K562 (cell line): ENCODE results near the gene SDCCAG8. TPM values are rescaled to one million over a fixed set of nuclear protein-coding genes. Genes with fewer than 3 reads are reported as not detected.

ENCODE experiments used
- ATAC-seq: fragments of 200-7000 bp; cut with Tn5 transposase; 3 replicates; pipeline ENCODE4 v1.9.1; 2020; ENCODE audit warnings: moderate library complexity
- BruUV-seq: library from RNA; stranded (reverse); fragments of 400-500 nt; replicated peaks from 2 replicates; lab custom pipeline; 2021; lab: Mats Ljungman, UMichigan
- CTCF ChIA-PET: fragments of 300-600 bp; formaldehyde crosslinking; extraction: SDS; loops from one replicate; lab custom pipeline; 2021; ENCODE audit warnings: low intra/inter-chr PET ratio; lab: Yijun Ruan, JAX
- POLR2A ChIA-PET: fragments of 300-600, 350-650 bp; sonication (Branson Sonifier 250); formaldehyde crosslinking; extraction: SDS; loops from one replicate; lab custom pipeline; 2021; ENCODE audit warnings: antibody characterized with exemption, inconsistent platforms; lab: Yijun Ruan, JAX
- DNase-seq, 4 experiments: peaks; one replicate each; pipeline versions ENCODE4 v3.0.0 to v3.0.0-alpha.2; 2011 to 2018; ENCODE audit warnings: low spot score in 3 of 4, mixed read lengths in 3 of 4; ENCODE audit errors: extremely low read depth in 1 of 4
- FAIRE-seq: peaks from 2 replicates; lab custom pipeline; 2011; peaks lifted over from hg19 to GRCh38; lab: Jason Lieb, UNC
- H2AFZ ChIP-seq: 2 replicates; pipeline ENCODE4 v1.6.0; 2011; ENCODE audit warnings: low read depth, low read length, control low read depth, inconsistent platforms
- H3K27ac ChIP-seq: fragments of 200-600 bp; 3 replicates; pipeline ENCODE4 v1.8.0; 2011; ENCODE audit warnings: low read depth, mild to moderate bottlenecking, control low read depth, inconsistent platforms, low read length, moderate library complexity, mixed read lengths; ENCODE audit errors: extremely low read depth
- H3K27me3 ChIP-seq, 2 experiments: fragments of 300-600 bp in 1 of 2; 2 replicates in 1 of 2; 3 replicates in 1 of 2; pipeline versions ENCODE4 v1.6.0 to v1.8.0; 2011; ENCODE audit warnings: inconsistent platforms in 2 of 2, low read length in 2 of 2, mild to moderate bottlenecking in 1 of 2, mixed read lengths in 1 of 2, moderate library complexity in 1 of 2; ENCODE audit not compliant: control insufficient read depth in 2 of 2, insufficient read depth in 2 of 2
- H3K36me3 ChIP-seq: fragments of 300-600 bp; 3 replicates; pipeline ENCODE4 v1.8.0; 2011; ENCODE audit warnings: mild to moderate bottlenecking, low read length, inconsistent platforms; ENCODE audit not compliant: control insufficient read depth, insufficient read depth
- H3K4me1 ChIP-seq, 2 experiments: fragments of 200-600 bp in 1 of 2; replicated peaks in 1 of 2; 2 replicates in 1 of 2; 3 replicates in 1 of 2; pipeline versions ENCODE4 v1.5.1 to v1.8.0; 2011; ENCODE audit warnings: inconsistent platforms in 2 of 2, low read length in 2 of 2, mild to moderate bottlenecking in 1 of 2, mixed read lengths in 1 of 2, moderate library complexity in 1 of 2; ENCODE audit not compliant: control insufficient read depth in 2 of 2, insufficient read depth in 2 of 2
- H3K4me2 ChIP-seq: 2 replicates; pipeline ENCODE4 v1.6.1; 2011; ENCODE audit warnings: low read length, control low read depth, inconsistent platforms, mixed read lengths; ENCODE audit not compliant: insufficient read depth
- H3K4me3 ChIP-seq: fragments of 200-600 bp; sonication (generic), shearing (Covaris generic); 2 replicates; pipeline ENCODE4 v1.5.1; 2016; ENCODE audit warnings: control low read depth, inconsistent platforms
- H3K79me2 ChIP-seq: fragments of 200-600 bp; 3 replicates; pipeline ENCODE4 v1.8.0; 2011; ENCODE audit warnings: low read length, inconsistent platforms; ENCODE audit not compliant: control insufficient read depth, insufficient read depth
- H3K9ac ChIP-seq, 2 experiments: 2 replicates each; pipeline versions ENCODE4 v1.6.0 to v1.6.1; 2011; ENCODE audit warnings: low read depth in 2 of 2, low read length in 2 of 2, control low read depth in 1 of 2, inconsistent platforms in 1 of 2, mild to moderate bottlenecking in 1 of 2, mixed read lengths in 1 of 2; ENCODE audit not compliant: insufficient read depth in 1 of 2
- H3K9me1 ChIP-seq: one replicate; pipeline ENCODE4 v1.6.0; 2011; ENCODE audit warnings: inconsistent platforms, mild to moderate bottlenecking, low read length, moderate library complexity; ENCODE audit not compliant: control insufficient read depth, insufficient read depth
- H3K9me3 ChIP-seq: replicated peaks from 2 replicates; pipeline ENCODE4 v1.5.1; 2011; ENCODE audit warnings: low read depth, low read length, inconsistent platforms; ENCODE audit not compliant: control insufficient read depth, insufficient read depth
- H4K20me1 ChIP-seq: replicated peaks from 2 replicates; pipeline ENCODE4 v1.6.1; 2011; ENCODE audit warnings: low read length, inconsistent platforms, mixed read lengths; ENCODE audit not compliant: control insufficient read depth, insufficient read depth
- MLX ChIP-seq, 2 experiments: fragments of 450-650 bp in 1 of 2; sonication (generic) in 1 of 2; formaldehyde crosslinking; conservative IDR thresholded peaks; 2 replicates each; pipeline versions ENCODE4 v1.4.0 to v1.8.1; 2020 to 2022; ENCODE audit warnings: mild to moderate bottlenecking in 1 of 2, missing genetic modification reagents in 1 of 2
- TCF3 ChIP-seq: sonication (generic); formaldehyde crosslinking; IDR thresholded peaks from 2 replicates; pipeline ENCODE4 v1.4.0; 2020; ENCODE audit warnings: mild to moderate bottlenecking, missing genetic modification reagents
- ZNF212 ChIP-seq: fragments of 450-650 bp; formaldehyde crosslinking; IDR thresholded peaks from 2 replicates; pipeline ENCODE4 v1.4.0; 2020; ENCODE audit warnings: mild to moderate bottlenecking
- ZNF324 ChIP-seq: fragments of 250-450 bp; sonication (Bioruptor Pico); IDR thresholded peaks from 2 replicates; pipeline ENCODE4 v1.4.0; 2020; ENCODE audit warnings: mild to moderate bottlenecking
- WGBS: fragments of 100-300 bp; shearing (Covaris generic); methylation state at CpG from one replicate; pipeline ENCODE4 v1.1.6; 2016; ENCODE audit warnings: low coverage, mixed read lengths; ENCODE audit not compliant: insufficient coverage; ENCODE audit errors: missing lambda C conversion rate; 5-methylcytosine and 5-hydroxymethylcytosine counted together
- in situ Hi-C: fragments of 300-500 bp; cut with MboI; formaldehyde crosslinking; loops from 4 replicates; pipeline ENCODE4 v1.15.0; 2018; ENCODE audit warnings: inconsistent platforms, mixed read lengths
- intact Hi-C: fragments of 100-400 bp; cut with micrococcal nuclease; formaldehyde crosslinking; loops from 2 replicates; pipeline ENCODE4 v1.14.2; 2022
- polyA plus RNA-seq, 8 experiments: library from polyadenylated mRNA; depleted of rRNA in 4 of 8; stranded (reverse) in 5 of 8; unstranded in 3 of 8; fragments of >200 nt; fragmentation: Nextera tagmentation in 2 of 8; fragmentation: Illumina TruSeq in 1 of 8; extraction: Ambion mirVana in 2 of 8; extraction: Trizol in 1 of 8; gene quantifications; 2 replicates each; pipeline versions ENCODE4 v1.2.1 to v1.2.3, GENCODE V29; 2011 to 2014; ENCODE audit warnings: inconsistent platforms in 1 of 8, missing spikeins in 1 of 8
- total RNA-seq, 7 experiments: library from RNA; depleted of rRNA in 6 of 7; stranded (reverse); fragments of >200 nt in 6 of 7; fragmentation: Illumina TruSeq in 2 of 7; extraction: Trizol in 2 of 7; gene quantifications; 2 replicates each; pipeline versions ENCODE4 v1.2.1 to v1.2.3, GENCODE V29; 2011 to 2021; ENCODE audit warnings: low replicate concordance in 1 of 7
- TF ChIP-seq, protein P1 (sequence below): sonication (generic); IDR thresholded peaks from 2 replicates; pipeline ENCODE4 v1.6.1; 2016
- TF ChIP-seq, protein P2 (sequence below), 2 experiments: fragments of 450-650 bp in 1 of 2; sonication (generic) in 1 of 2; formaldehyde crosslinking in 1 of 2; IDR thresholded peaks in 1 of 2; conservative IDR thresholded peaks in 1 of 2; 2 replicates each; pipeline versions ENCODE4 v1.6.1 to v1.8.1; 2016 to 2023; ENCODE audit warnings: mild to moderate bottlenecking in 2 of 2, moderate library complexity in 2 of 2, inconsistent platforms in 1 of 2, missing genetic modification reagents in 1 of 2
- TF ChIP-seq, protein P3 (sequence below), 3 experiments: fragments of 200-800 bp in 1 of 3; fragments of 250-450 bp in 1 of 3; fragments of 450-650 bp in 1 of 3; sonication (Bioruptor Pico) in 1 of 3; sonication (Bioruptor generic) in 1 of 3; formaldehyde crosslinking in 1 of 3; IDR thresholded peaks; 2 replicates each; pipeline versions ENCODE4 v1.6.1 to v1.8.0; 2016 to 2022; ENCODE audit warnings: mild to moderate bottlenecking in 2 of 3, missing genetic modification characterization in 2 of 3, missing compliant biosample characterization in 1 of 3, moderate library complexity in 1 of 3

The SDCCAG8 gene
- total and polyA plus RNA-seq, 9 of the 15 experiments (the other 6 are each of a cell fraction or from before 2014, with no cell fraction given): 17.9 to 36.7 (median 25.4) TPM

DNA sequence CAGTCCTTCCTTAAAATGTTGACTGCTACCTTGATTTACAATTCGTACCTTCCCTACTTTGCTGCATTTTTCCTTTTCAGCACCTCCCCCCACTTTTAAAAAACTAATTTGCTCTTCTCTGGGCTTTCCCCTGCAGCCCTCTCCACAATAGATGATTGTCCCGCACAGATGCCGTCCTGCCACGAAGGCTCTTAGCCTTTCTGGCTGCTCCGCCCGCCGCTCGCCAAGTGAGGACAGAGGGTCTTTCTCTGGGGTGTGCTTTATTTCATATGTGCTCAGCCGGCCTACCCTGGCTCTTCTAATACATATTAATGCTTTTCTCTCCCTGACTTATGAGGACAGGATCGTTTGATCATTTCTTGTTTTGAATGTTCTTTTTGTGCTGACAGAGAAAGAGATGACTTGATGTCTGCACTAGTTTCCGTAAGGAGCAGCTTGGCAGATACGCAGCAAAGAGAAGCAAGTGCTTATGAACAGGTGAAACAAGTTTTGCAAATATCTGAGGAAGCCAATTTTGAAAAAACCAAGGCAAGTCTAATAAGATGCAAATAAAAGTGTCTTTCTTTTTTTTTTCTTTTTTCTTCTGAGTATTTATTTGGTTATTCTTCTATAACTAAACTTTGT, 60.6 kb downstream of the SDCCAG8 start:
- H3K9me3 ChIP-seq: no peaks in the 10 kb centered on the region
- no peaks in the 10 kb centered on the region for H3K27me3 ChIP-seq
- H3K4me3 ChIP-seq: no peak overlapping the region
- DNase-seq: no peak
- H3K9ac ChIP-seq: no peak overlapping the region
- no TSS peak for BruUV-seq
- no peaks in the 10 kb centered on the region for H3K79me2 ChIP-seq
- POLR2A ChIA-PET: no interaction called here
- FAIRE-seq: no peak
- H3K9me1 ChIP-seq: no peaks in the 10 kb centered on the region
- intact Hi-C loops (no loop called here), in situ Hi-C loops (no loop called here)
- no peak overlapping the region for H3K4me2 ChIP-seq
- no peak for ATAC-seq
- H3K27ac ChIP-seq: no peak overlapping the region
- H3K36me3 ChIP-seq: peaks cover 12% of the 10 kb centered on the region; the same call in 2 of the 3 replicates
- H4K20me1 ChIP-seq: no peaks in the 10 kb centered on the region
- WGBS: 80% methylated on average over 12 of the region's 12 CpGs
- H2AFZ ChIP-seq: no peak overlapping the region
- CTCF ChIA-PET: no interaction called here
- no peaks in the 10 kb centered on the region for H3K4me1 ChIP-seq
- no peak for TF ChIP-seq ZNF212 (CRISPR knock-in tag)
- TF ChIP-seq, protein P1, sequence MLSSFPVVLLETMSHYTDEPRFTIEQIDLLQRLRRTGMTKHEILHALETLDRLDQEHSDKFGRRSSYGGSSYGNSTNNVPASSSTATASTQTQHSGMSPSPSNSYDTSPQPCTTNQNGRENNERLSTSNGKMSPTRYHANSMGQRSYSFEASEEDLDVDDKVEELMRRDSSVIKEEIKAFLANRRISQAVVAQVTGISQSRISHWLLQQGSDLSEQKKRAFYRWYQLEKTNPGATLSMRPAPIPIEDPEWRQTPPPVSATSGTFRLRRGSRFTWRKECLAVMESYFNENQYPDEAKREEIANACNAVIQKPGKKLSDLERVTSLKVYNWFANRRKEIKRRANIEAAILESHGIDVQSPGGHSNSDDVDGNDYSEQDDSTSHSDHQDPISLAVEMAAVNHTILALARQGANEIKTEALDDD: no peak
- no peak for TF ChIP-seq TCF3 (CRISPR knock-in tag)
- TF ChIP-seq, protein P2, sequence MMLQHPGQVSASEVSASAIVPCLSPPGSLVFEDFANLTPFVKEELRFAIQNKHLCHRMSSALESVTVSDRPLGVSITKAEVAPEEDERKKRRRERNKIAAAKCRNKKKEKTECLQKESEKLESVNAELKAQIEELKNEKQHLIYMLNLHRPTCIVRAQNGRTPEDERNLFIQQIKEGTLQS (IDR thresholded peaks at IDR 0.05): no peak
- TF ChIP-seq, protein P2 (CRISPR knock-in tag; conservative IDR thresholded peaks at IDR 0.05): no peak
- TF ChIP-seq ZNF324: no peak
- no peak for TF ChIP-seq MLX (CRISPR knock-in tag; conservative IDR thresholded peaks at IDR 0.05)
- TF ChIP-seq, protein P3, sequence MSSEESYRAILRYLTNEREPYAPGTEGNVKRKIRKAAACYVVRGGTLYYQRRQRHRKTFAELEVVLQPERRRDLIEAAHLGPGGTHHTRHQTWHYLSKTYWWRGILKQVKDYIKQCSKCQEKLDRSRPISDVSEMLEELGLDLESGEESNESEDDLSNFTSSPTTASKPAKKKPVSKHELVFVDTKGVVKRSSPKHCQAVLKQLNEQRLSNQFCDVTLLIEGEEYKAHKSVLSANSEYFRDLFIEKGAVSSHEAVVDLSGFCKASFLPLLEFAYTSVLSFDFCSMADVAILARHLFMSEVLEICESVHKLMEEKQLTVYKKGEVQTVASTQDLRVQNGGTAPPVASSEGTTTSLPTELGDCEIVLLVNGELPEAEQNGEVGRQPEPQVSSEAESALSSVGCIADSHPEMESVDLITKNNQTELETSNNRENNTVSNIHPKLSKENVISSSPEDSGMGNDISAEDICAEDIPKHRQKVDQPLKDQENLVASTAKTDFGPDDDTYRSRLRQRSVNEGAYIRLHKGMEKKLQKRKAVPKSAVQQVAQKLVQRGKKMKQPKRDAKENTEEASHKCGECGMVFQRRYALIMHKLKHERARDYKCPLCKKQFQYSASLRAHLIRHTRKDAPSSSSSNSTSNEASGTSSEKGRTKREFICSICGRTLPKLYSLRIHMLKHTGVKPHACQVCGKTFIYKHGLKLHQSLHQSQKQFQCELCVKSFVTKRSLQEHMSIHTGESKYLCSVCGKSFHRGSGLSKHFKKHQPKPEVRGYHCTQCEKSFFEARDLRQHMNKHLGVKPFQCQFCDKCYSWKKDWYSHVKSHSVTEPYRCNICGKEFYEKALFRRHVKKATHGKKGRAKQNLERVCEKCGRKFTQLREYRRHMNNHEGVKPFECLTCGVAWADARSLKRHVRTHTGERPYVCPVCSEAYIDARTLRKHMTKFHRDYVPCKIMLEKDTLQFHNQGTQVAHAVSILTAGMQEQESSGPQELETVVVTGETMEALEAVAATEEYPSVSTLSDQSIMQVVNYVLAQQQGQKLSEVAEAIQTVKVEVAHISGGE (CRISPR knock-in tag; IDR thresholded peaks at IDR 0.05): no peak
